Measurements from ENCODE around the gene NPLOC4. TPM values are rescaled to one million over a fixed set of nuclear protein-coding genes. Genes with fewer than 3 reads are reported as not detected.

The NPLOC4 gene
- total and polyA plus RNA-seq, 2 of the 13 experiments (the other 11 are each of a cell fraction or from before 2014, with no cell fraction given), result 57.0 to 97.0 TPM

GRCh38 chr17:81666342-81667191, 29.7 kb upstream of the NPLOC4 start, which contains the start of the genes CCDC137 and OXLD1 (continued):
- TF ChIP-seq AKNA (CRISPR knock-in tag; IDR thresholded peaks at IDR 0.05; ENCODE audit: borderline replicate concordance) (peak; percentile 85; the same call in 1 of the 2 replicates), MIER2 (CRISPR knock-in tag; IDR thresholded peaks at IDR 0.05) (0 out of 2 replicates have a peak, but pooled peaks have one; percentile 10), ARHGAP35 (CRISPR knock-in tag; IDR thresholded peaks at IDR 0.05; ENCODE audit: borderline replicate concordance) (peak; percentile 52; the same call in 1 of the 2 replicates), ZBTB7B (CRISPR knock-in tag; IDR thresholded peaks at IDR 0.05) (peak; percentile 76), ZNF230 (CRISPR knock-in tag; IDR thresholded peaks at IDR 0.05) (no peak; the same call in none of the 2 replicates), THAP9 (CRISPR knock-in tag; IDR thresholded peaks at IDR 0.05; ENCODE audit: borderline replicate concordance) (peak; percentile 95), ZNF564 (CRISPR knock-in tag; IDR thresholded peaks at IDR 0.05) (0 out of 2 replicates have a peak, but pooled peaks have one; percentile 40), PRDM4 (CRISPR knock-in tag; IDR thresholded peaks at IDR 0.05; ENCODE audit: borderline replicate concordance) (no peak), ZNF639 (CRISPR knock-in tag; conservative IDR thresholded peaks at IDR 0.05) (peak; percentile 33; the same call in 1 of the 2 replicates), NONO (IDR thresholded peaks at IDR 0.05) (no peak), NONO (CRISPR knock-in tag; conservative IDR thresholded peaks at IDR 0.05) (peak; percentile 96), TMF1 (CRISPR knock-in tag; IDR thresholded peaks at IDR 0.05; ENCODE audit: low read depth) (no peak), SMAD1 (CRISPR knock-in tag; IDR thresholded peaks at IDR 0.05; ENCODE audit: borderline replicate concordance, low read depth) (peak; percentile 82; the same call in 1 of the 2 replicates), SP4 (CRISPR knock-in tag; IDR thresholded peaks at IDR 0.05) (peak; percentile 80), ATRX (CRISPR knock-in tag; IDR thresholded peaks at IDR 0.05; ENCODE audit: borderline replicate concordance) (no peak), MIXL1 (CRISPR knock-in tag; IDR thresholded peaks at IDR 0.05) (peak; percentile 44)

All from HepG2 (cell line).